ENCODE data around the gene SPEM2.

- TF ChIP-seq CTCF (conservative IDR thresholded peaks at IDR 0.05; ENCODE audit: low read depth, low read length) (no peak), POLR2A (IDR thresholded peaks at IDR 0.05; ENCODE audit: low read depth, low read length) (no peak), RCOR1 (IDR thresholded peaks at IDR 0.05; ENCODE audit: insufficient replicate concordance, low read length) (no peak), MAFK (IDR thresholded peaks at IDR 0.05; ENCODE audit: low read depth, low read length) (no peak), SMC3 (IDR thresholded peaks at IDR 0.05; ENCODE audit: low read depth, low read length) (no peak), MXI1 (IDR thresholded peaks at IDR 0.05; ENCODE audit: borderline replicate concordance, low read depth, low read length) (no peak), USF2 (IDR thresholded peaks at IDR 0.05; ENCODE audit: low read depth, low read length) (no peak), CEBPB (IDR thresholded peaks at IDR 0.05; ENCODE audit: low read depth, low read length) (no peak), MAZ (IDR thresholded peaks at IDR 0.05; ENCODE audit: borderline replicate concordance, low read depth, low read length) (no peak), ELK1 (IDR thresholded peaks at IDR 0.05; ENCODE audit: borderline replicate concordance, low read depth, low read length) (no peak), RAD21 (IDR thresholded peaks at IDR 0.05; ENCODE audit: low read length) (no peak), RFX5 (IDR thresholded peaks at IDR 0.05; ENCODE audit: low read depth, low read length) (no peak), NFE2L2 (IDR thresholded peaks at IDR 0.05; ENCODE audit: low read depth, low read length) (no peak)
These were observed 12.0 kb downstream of the SPEM2 start for GRCh38 chr17:7437369-7437863.
